GM18507 (cell line): ENCODE results near the gene BACH2.
"Not testable (repeated sequence)": the region's sequence is repeated elsewhere in the genome, so short reads cannot be mapped to it uniquely, and the experiment has no call there.

Experiments used
- DNase-seq: peaks from one replicate; pipeline ENCODE4 v3.0.0; 2011; ENCODE audit warnings: low read depth; ENCODE audit not compliant: insufficient read length; ENCODE audit errors: extremely low spot score
- FAIRE-seq: peaks from 2 replicates; lab custom pipeline; 2011; peaks lifted over from hg19 to GRCh38; lab: Jason Lieb, UNC

BACH2 gene

DNA sequence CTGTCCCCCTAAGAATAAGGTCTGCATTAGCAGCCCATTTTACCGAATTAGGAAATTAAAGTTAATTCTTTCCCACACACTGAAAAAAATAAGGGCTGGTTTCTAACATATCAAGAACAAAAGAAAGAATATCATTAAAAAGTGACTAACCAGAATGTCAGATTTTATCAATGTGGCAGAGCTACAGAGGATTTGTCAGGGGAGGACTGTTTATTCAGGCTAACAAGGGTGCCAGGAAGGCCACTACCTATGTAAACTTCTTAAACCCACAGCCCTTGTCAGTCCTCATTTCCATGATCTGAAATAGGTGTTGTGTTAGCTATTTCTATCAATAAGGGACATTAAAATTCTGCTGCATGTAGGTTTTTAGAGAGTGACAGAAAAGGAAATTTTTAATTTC lies 76.4 kb downstream of the BACH2 start:
- DNase-seq (no peak), FAIRE-seq (no peak)

DNA sequence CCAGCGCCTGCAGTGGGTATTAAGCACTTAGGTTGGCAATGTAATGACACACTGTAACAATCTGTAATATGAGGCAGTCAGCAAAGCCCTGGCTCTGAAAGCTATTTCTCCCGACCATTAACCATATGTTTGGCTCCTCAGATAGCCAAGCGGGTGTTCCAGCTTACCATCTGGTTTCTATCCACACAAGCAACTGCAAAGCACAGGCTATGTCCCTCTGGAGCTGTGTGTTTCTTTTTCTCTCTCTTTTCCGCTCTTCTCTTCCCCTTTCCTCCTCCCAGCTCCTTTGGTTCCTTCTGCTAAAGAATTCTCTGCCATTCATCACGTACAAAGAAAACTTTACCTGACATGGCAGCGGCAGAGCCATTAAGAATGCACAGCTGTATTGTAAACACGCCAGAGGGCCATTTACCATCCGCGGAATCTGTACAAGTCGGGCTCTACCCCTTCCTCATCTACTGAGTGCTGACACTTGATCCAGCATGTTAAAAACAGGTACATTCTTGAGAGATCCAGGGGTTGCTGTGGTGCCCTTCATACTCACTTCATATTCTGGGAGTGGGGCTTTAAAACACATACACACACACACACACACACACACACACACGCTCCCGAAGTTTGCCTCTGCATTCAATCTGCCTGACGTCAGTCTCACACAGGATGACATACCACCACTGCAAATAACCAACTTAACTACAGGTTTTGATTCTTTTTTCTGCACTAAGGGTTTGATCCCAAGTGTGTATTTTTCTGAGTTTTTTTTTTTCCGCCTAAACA lies 77.2 kb downstream of the BACH2 start:
- FAIRE-seq (no peak), DNase-seq (no peak)

DNA sequence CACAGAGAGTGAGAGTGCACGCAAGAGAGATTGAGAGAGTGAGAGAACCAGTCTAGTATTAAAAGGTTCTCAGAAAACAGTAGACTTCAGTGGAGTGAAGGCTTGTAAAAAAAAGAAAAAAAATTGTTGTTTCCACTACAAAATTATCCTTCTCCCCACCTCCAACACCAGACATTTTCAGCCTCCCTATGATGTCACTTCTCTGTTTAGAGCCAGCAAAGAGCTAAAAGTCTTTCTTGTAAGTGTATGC lies 77.8 kb downstream of the BACH2 start:
- no peak for FAIRE-seq
- no peak for DNase-seq

DNA sequence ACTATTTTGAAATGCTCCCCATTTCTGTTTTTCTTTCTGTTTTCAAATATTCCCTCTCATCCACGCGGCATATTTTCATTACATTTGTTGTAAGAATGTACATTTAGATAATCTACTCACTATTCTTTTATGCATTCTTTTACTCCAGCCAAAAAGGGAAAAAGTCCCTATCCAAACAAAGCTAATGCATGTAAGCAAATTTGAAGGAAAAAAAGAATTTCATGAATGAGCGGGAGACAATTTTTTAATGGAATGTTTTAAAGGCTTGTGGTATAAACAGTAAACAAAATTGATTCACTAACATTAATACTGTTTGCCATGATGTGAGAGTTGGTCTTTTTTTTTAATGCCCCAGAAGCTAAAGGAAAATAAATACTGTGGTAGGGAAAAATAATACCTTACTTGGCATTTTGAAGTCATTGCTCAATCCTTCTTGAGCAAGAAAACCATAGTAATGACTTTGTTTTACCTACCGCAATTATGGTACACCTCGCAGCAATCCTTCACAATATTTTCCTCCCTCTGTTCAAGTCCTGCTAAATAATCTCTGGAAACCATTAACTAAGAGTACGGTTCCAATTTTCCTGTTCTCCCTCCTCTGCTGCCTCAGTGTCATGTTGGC lies 79.0 kb downstream of the BACH2 start:
- FAIRE-seq: no peak
- DNase-seq: no peak

DNA sequence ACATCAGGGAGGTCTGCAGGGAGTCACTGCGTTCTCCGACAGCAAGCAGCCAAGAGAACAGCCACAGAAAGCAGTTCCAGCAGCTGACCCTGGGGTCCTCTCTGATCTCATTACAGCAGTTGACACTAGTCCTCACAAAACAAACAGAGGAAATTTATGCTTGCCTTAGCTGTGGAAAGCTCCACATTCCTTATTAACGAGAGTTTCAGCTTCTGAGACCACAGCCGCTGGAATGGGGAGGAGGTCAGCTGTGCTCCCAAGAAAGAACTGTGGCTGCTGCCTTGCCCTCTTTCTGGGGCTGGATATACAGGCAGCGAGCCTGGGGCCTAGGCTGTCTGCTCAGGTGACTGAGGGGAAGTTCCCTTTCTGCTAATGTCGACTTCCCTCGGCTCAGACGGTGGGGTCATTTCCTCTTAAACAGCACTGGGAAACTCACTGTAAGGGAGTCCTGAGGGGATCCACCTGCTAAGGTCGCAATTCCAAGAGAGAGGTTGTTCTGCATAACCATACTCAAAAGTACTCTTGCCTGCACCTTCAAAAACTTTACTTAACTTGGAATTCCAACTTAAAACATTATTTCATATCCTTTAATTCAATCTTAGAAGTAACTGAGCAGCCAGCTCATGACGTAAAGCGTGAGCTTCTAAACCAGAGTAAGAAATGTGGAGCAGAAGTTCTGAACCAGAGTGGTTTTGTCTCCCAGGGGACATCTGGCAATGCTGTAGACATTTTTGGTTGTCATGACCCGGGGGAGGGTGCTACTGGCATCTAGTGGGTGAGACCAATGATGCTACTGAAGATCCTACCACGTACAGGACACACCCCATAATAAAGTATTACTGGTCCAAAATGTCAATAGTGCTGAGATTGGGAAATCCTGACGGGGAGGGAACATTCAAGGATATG lies 80.3 kb downstream of the BACH2 start:
- DNase-seq (no peak), FAIRE-seq (no peak)

DNA sequence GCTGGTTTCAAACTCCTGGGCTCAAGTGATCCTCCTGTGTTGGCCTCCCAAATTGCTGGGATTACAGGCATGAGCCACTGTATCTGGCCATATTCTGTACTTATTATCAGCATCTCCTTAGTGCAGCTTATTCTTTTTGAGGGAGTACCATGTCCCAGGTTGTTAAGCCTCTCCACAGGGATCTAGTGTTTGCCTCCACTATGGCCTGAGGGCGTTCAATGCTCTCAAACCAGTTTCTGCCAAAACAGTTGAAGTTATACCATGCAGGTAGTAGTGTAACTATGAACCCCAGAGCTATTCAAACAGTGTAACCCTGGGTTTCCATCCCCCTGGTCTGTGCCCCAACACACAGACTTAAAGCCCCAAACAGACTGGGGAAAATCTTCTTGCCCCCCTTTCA lies 81.7 kb downstream of the BACH2 start:
- DNase-seq (no peak), FAIRE-seq (no peak)

DNA sequence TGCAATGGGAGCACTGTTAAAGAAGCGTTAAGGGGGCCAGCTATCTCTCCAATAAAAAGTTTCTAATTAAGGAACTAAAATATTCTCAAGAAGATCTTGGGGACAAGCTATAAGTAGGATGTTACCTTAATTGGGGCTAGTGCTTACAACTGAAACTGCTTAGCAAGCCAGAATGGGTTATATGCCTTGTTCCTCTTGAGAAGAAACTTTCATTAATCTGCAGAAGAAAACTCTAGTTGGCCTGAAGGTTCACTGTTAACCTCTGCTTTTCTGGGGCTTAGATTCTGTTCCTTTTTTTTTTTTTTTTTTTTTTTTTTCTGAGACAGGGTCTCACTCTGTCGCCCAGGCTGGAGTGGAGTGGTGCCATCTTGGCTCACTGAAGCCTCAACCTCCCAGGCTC lies 82.2 kb downstream of the BACH2 start:
- DNase-seq: no peak
- FAIRE-seq: no peak

DNA sequence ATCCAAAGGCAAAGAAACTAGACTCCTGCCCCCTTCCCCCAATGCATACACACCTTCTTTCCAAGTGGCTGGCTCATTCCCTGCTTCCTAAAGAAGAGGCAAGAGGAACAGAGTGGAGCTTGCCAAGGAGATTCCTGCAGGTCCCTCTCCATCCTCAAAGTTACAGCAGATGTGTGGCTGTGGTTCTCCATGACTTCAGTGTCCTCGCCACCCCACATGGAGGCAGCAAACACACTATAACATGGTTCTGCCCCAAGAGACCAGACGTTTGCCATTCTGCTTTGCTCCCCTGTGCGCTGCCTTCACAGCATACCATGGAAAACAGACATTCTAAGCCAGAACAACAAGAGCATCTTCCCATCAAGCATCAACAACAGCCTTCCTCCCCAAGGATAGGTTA lies 84.4 kb downstream of the BACH2 start:
- FAIRE-seq: no peak
- DNase-seq: no peak

DNA sequence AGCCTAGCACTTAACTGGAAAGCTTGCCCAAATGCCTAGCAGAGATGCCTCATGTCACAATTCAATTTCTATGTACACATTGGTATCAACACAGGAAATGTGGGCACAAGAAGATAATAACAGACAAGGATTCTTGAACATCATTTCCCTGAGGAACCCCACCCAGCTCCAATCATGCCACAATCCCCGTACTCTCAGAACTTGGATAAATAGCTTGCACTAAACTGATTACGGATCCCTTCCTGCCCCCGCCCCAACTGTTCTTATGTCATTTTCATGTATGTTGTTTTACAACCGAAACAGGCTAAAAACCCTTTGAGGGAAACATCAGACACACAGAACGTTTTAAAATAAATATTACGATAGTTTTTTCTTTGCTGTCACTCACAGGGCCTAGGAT lies 87.1 kb downstream of the BACH2 start:
- FAIRE-seq: no peak

DNA sequence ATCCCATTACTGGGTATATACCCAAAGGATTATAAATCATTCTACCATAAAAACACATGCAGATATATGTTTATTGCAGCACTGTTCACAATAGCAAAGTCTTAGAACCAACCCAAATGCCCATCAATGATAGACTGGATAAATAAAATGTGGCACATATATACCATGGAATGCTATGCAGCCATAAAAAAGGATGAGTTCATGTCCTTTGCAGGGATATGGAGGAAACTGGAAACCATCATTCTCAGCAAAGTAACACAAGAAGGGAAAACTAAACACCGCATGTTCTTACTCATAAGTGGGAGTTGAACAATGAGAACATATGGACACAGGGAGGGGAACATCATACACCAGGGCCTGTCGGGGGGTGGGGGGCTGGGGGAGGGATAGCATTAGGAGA lies 88.0 kb downstream of the BACH2 start:
- FAIRE-seq, DNase-seq: not testable (repeated sequence)

More for the DNA sequence above, 87.1 kb downstream of the BACH2 start:
- DNase-seq: no peak

DNA sequence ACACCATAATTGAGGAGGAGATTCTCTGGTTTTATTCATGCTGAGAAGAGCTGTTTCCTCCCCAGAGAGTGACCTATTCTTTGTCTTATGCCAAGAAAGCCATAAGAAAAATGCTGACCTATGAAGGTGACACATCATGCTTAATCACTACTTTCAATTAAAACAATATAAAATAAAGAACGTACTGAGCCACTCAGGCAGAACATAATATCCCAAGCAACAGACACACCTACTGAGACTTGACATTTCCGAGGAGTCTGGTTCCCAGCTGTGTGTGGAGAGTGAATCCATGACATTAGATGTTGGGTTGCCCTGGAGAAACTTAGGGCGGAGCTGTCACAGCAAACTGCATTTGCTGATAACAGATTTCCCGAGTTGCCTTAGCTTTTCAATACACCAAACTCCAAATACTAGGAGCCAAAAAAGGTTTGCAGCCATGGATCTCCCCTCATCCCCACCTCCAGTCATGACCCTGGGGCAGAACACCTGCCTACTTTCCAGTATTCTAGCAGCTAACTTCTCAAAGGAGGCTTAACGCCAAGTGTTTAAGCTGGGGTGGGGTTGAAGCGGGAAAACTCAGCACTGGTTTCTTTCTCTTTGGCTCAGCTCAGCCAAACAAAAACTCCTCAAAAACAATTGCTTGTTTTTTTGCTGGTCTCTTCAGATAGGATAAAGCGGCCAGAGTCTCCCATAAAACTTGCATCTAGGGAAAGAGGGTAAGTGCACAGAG lies 92.2 kb downstream of the BACH2 start:
- FAIRE-seq: no peak
- no peak for DNase-seq

DNA sequence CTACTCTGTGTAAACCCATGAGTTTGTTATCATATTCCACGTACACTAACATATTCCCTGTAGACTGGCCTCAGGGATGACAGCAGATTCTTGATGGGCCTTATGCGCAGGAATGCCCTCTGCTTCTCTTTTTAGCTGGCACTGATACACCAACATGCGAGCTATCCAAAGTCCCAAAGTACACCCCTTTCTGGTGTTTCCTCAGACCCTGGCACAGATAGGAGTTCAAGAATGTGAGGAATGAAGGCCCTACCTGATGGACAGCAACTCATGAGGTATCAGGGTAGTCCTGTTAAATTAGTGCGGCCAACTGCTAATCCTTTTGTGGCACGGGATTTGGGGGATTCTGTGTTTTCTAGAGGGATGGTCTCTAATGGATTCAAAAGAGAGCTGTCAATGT lies 93.0 kb downstream of the BACH2 start:
- no peak for FAIRE-seq
- no peak for DNase-seq

DNA sequence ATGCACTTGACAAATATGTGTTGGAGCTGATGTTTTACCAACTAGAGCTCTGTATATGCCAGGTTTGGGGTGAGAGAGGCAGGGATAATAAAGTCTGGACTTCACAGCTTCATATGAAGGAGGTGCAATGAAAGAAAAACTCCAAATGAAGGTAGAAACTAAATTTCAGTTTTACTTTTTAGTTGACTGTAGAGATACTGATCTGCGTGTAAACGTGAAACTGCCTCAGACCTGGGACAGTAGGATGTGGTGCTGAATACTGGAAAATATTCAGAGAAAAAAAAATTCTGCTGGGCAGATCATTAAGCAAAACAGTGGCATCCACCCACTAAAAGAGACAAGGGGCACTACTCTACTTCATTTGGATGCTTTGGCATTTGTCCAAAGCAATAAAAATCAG lies 94.5 kb downstream of the BACH2 start:
- DNase-seq (no peak), FAIRE-seq (peak; percentile 21)

DNA sequence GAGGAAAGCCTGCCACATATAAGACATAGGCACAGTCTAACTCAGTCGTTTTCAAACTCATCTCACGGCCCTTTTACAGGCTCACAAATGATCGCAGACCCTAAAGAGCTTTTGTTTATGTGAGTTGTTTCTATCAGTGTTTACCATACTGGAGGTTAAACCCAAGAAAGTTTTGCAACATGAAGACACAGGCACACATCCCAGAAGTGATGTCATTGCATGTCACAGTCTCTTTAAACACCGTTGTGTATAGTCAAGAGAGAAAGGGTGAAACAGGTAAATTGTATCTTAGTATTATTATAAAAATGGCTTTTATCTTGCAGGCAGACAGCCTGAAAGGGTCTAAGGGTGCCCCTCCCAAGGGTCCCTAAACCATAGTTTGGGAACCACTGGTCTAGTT lies 96.7 kb downstream of the BACH2 start:
- no peak for DNase-seq

DNA sequence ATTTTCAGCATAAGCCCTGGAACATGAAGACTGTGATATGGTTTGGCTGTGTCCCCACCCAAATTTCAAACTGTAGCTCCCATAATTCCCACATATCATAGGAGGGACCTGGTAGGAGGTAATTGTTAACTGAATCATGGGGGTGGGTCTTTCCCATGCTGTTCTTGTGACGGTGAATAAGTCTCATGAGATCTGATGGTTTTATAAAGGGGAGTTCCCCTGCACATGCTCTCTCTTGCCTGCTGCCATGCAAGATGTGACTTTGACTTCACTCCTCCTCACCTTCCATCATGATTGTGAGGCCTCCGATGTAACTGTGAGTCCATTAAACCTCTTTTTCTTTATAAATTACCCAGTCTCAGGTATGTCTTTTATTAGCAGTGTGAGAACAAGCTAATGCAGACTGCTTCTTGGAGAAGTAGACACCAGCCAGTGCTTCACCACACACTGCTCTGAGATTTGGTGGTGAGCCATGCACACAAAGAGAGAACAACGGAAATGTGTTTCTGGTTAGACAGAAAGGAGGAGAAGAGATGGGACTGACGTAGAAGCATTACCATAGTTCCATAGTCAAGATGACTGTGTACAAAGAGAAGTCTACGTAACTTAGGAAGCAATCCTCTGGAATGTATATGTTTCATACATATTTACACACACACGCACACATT lies 97.8 kb downstream of the BACH2 start:
- FAIRE-seq: no peak

More for the DNA sequence above, 96.7 kb downstream of the BACH2 start:
- no peak for FAIRE-seq

DNA sequence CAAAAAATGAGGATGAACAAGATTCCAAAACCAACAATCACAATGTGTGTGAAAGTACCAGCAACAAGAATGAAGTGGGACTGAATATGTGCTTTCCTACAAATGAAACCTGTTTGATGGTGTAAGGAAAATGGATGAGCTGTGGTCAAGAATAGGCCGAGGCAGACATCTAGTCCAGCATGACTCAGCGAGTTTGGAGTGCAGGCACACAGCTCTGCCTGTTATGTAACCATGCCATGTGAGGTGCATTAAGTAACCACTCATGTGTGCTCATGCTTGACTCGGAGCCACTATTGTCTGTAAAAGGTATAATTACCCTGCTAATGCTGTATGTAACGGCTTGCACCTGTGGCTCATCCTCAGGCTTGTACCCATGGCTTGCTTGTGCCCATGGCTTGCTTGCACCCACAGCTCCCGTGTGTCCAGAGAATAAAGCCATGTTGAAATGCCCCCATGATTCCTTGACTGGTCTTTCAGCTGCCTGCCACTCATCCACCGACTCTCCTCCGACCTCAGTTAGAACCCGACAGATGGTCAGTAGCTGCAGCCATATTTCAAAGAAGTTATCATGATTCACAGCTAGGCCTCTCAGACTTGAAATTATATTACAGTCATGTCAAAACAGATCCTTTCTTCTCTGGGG lies 98.7 kb downstream of the BACH2 start:
- no peak for FAIRE-seq
- no peak for DNase-seq

More for the DNA sequence above, 97.8 kb downstream of the BACH2 start:
- no peak for DNase-seq

DNA sequence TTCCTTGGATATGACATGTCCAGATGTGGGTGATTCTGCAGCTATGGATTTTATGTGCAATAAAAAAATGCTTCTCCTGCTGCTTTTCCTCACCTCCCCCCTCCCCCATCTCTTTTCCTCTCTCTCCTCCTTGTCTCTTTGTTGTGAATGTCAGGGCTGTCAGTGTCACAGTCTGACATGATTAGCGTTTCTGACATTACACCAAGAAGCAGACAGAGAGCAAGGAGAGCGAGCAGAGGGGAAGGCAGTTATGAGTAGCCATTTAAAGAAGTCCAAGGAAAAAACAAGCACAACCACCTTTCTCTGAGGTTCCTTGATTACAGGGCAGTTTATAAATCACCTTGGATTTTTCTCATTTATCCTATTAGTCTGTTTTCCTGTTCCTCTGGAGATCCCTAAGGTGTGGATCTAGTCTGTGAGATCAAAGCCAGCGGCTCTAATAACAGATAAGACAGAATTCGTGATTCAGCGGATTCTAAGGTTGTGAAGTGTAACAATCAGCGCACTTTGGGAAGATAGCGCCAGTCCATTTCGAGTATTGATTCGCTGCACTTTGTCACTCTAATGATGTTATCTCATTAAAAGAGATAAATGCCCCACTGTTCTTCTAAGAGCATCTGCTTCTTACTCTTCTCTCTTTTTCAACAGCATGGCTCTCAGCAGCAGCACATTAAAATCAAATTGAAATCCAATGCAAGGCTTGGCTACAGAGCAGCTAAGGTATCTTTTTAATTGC lies 101.4 kb downstream of the BACH2 start:
- no peak for FAIRE-seq
- DNase-seq: no peak

DNA sequence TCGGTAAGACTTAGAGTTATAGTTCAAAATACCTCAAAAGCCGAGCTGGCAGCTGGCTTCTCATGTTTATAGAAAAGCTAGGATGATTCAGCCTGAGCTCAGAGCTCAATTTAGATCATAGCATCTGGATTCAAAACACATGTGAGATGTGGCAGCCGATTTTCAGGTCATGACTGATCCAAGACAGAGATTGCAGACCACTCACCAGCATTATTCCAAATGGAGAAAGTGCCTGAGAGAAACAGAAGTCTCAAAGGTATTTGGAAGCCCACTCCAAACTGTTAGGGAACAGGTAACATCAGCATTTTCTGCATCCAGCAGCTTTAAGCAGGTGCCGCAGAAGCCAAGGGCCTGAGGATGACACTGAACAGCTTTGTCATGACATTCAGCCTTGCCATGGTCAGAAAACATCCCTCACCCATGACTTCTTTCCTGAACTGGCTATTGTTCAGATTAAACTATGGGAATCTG lies 102.2 kb downstream of the BACH2 start:
- no peak for FAIRE-seq
- no peak for DNase-seq
